K562 (cell line): ENCODE data around the gene YPEL2. TPM values are rescaled to one million over a fixed set of nuclear protein-coding genes. Genes with fewer than 3 reads are reported as not detected.
A peak's percentile ranks its signal among the peaks of the same experiment; 100 is the strongest.

Experiments used
- CHD2 ChIP-seq: IDR thresholded peaks from 2 replicates; pipeline ENCODE4 v1.6.1; 2011; ENCODE audit warnings: low read depth, low read length
- CSDE1 ChIP-seq, 2 experiments: fragments of 450-650 bp; IDR thresholded peaks; 2 replicates each; pipeline ENCODE4 v1.6.1; 2016; ENCODE audit warnings: mild to moderate bottlenecking in 1 of 2
- DMBX1 ChIP-seq: fragments of 250-450 bp; sonication (Bioruptor Pico); IDR thresholded peaks from 2 replicates; pipeline ENCODE4 v1.8.0; 2022; ENCODE audit warnings: inconsistent platforms, mild to moderate bottlenecking, moderate library complexity, borderline replicate concordance
- E2F8 ChIP-seq: fragments of 450-650 bp; IDR thresholded peaks from 2 replicates; pipeline ENCODE4 v1.7.1; 2018; ENCODE audit warnings: mild to moderate bottlenecking, low read depth; ENCODE audit not compliant: partially characterized antibody
- HDAC2 ChIP-seq: fragments of 450-650 bp; IDR thresholded peaks from 2 replicates; pipeline ENCODE4 v1.6.1; 2016; ENCODE audit warnings: mild to moderate bottlenecking
- HOMEZ ChIP-seq: fragments of 250-450 bp; sonication (Bioruptor Pico); IDR thresholded peaks from 2 replicates; pipeline ENCODE4 v1.4.0; 2020; ENCODE audit warnings: mild to moderate bottlenecking, moderate library complexity
- NBN ChIP-seq: fragments of 450-650 bp; IDR thresholded peaks from 2 replicates; pipeline ENCODE4 v1.6.1; 2016; ENCODE audit warnings: low read depth, mild to moderate bottlenecking
- NCOR1 ChIP-seq: fragments of 450-650 bp; IDR thresholded peaks from 2 replicates; pipeline ENCODE4 v1.6.1; 2016; ENCODE audit warnings: mild to moderate bottlenecking, moderate library complexity
- RCOR1 ChIP-seq, 2 experiments: IDR thresholded peaks; 2 replicates each; pipeline ENCODE4 v1.6.1; 2012; ENCODE audit warnings: low read depth in 2 of 2, low read length in 2 of 2, borderline replicate concordance in 1 of 2, improper control_type of control experiment in 1 of 2
- TFAP4 ChIP-seq: sonication (generic); formaldehyde crosslinking; IDR thresholded peaks from 2 replicates; pipeline ENCODE4 v1.8.0; 2022; ENCODE audit warnings: missing genetic modification reagents, mild to moderate bottlenecking, moderate library complexity, borderline replicate concordance
- polyA plus RNA-seq, 8 experiments: library from polyadenylated mRNA; depleted of rRNA in 4 of 8; stranded (reverse) in 5 of 8; unstranded in 3 of 8; fragments of >200 nt; fragmentation: Nextera tagmentation in 2 of 8; fragmentation: Illumina TruSeq in 1 of 8; extraction: Ambion mirVana in 2 of 8; extraction: Trizol in 1 of 8; gene quantifications; 2 replicates each; pipeline versions ENCODE4 v1.2.1 to v1.2.3, GENCODE V29; 2011 to 2014; ENCODE audit warnings: inconsistent platforms in 1 of 8, missing spikeins in 1 of 8
- total RNA-seq, 7 experiments: library from RNA; depleted of rRNA in 6 of 7; stranded (reverse); fragments of >200 nt in 6 of 7; fragmentation: Illumina TruSeq in 2 of 7; extraction: Trizol in 2 of 7; gene quantifications; 2 replicates each; pipeline versions ENCODE4 v1.2.1 to v1.2.3, GENCODE V29; 2011 to 2021; ENCODE audit warnings: low replicate concordance in 1 of 7
- TF ChIP-seq, protein P1 (sequence below): sonication (generic); IDR thresholded peaks from 2 replicates; pipeline ENCODE4 v1.6.1; 2016
- TF ChIP-seq, protein P2 (sequence below): sonication (generic); formaldehyde crosslinking; IDR thresholded peaks from 2 replicates; pipeline ENCODE4 v1.8.1; 2023; ENCODE audit warnings: mild to moderate bottlenecking, missing genetic modification reagents
- TF ChIP-seq, protein P3 (sequence below): sonication (generic); formaldehyde crosslinking; IDR thresholded peaks from 2 replicates; pipeline ENCODE4 v1.9.0; 2022; ENCODE audit warnings: mild to moderate bottlenecking, missing genetic modification reagents

The YPEL2 gene
- total and polyA plus RNA-seq, 9 of the 15 experiments (the other 6 are each of a cell fraction or from before 2014, with no cell fraction given): 0.11 to 2.4 (median 0.47) TPM

- TF ChIP-seq, protein P1, sequence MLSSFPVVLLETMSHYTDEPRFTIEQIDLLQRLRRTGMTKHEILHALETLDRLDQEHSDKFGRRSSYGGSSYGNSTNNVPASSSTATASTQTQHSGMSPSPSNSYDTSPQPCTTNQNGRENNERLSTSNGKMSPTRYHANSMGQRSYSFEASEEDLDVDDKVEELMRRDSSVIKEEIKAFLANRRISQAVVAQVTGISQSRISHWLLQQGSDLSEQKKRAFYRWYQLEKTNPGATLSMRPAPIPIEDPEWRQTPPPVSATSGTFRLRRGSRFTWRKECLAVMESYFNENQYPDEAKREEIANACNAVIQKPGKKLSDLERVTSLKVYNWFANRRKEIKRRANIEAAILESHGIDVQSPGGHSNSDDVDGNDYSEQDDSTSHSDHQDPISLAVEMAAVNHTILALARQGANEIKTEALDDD: peak; percentile 99
- peak; percentile 88 for TF ChIP-seq DMBX1 (CRISPR knock-in tag)
- TF ChIP-seq NBN: peak; percentile 82; the same call in 1 of the 2 replicates
- TF ChIP-seq HDAC2: peak; percentile 96
- TF ChIP-seq, protein P2, sequence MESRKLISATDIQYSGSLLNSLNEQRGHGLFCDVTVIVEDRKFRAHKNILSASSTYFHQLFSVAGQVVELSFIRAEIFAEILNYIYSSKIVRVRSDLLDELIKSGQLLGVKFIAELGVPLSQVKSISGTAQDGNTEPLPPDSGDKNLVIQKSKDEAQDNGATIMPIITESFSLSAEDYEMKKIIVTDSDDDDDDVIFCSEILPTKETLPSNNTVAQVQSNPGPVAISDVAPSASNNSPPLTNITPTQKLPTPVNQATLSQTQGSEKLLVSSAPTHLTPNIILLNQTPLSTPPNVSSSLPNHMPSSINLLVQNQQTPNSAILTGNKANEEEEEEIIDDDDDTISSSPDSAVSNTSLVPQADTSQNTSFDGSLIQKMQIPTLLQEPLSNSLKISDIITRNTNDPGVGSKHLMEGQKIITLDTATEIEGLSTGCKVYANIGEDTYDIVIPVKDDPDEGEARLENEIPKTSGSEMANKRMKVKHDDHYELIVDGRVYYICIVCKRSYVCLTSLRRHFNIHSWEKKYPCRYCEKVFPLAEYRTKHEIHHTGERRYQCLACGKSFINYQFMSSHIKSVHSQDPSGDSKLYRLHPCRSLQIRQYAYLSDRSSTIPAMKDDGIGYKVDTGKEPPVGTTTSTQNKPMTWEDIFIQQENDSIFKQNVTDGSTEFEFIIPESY: peak; percentile 77; the same call in 1 of the 2 replicates
- TF ChIP-seq HOMEZ (CRISPR knock-in tag): peak; percentile 87; the same call in 1 of the 2 replicates
- peak; percentile 67 for TF ChIP-seq E2F8
- peak; percentile 97 for TF ChIP-seq NCOR1
- TF ChIP-seq, protein P3, sequence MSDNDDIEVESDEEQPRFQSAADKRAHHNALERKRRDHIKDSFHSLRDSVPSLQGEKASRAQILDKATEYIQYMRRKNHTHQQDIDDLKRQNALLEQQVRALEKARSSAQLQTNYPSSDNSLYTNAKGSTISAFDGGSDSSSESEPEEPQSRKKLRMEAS (CRISPR knock-in tag): peak; percentile 100
- TF ChIP-seq RCOR1 (IDR thresholded peaks at IDR 0.05; ENCODE audit: borderline replicate concordance in 1 of 2, low read depth in 2 of 2, low read length in 2 of 2): peak in 1 of 2 experiments; percentile 91; a peak in 3 of 4 replicates
- peak; percentile 76; the same call in 1 of the 2 replicates for TF ChIP-seq TFAP4 (CRISPR knock-in tag)
- peak in 1 of 2 experiments; percentile 55; a peak in 2 of 4 replicates for TF ChIP-seq CSDE1 (IDR thresholded peaks at IDR 0.05)
- peak; percentile 38; the same call in 1 of the 2 replicates for TF ChIP-seq CHD2
These were observed 41.0 kb upstream of the YPEL2 start (continued) for GRCh38 chr17:59290302-59290998.
